ENCODE measurements around the gene IL11.

IL11 gene

GRCh38 chr19:55321466-55322137 lies 48.7 kb downstream of the IL11 start:
- no peak for DNase-seq

- no peak for DNase-seq
Observed at GRCh38 chr19:55320844-55321419, 49.3 kb downstream of the IL11 start.

GRCh38 chr19:55319785-55320184 lies 50.5 kb downstream of the IL11 start:
- peak; percentile 29 for DNase-seq

- no peak for DNase-seq
Observed at GRCh38 chr19:55316646-55317045, 53.6 kb downstream of the IL11 start.

- DNase-seq: no peak
Observed at GRCh38 chr19:55315956-55316525, 54.2 kb downstream of the IL11 start.

- DNase-seq: no peak
Observed at GRCh38 chr19:55314396-55314795, 55.9 kb downstream of the IL11 start.
